ENCODE data around the gene ICA1.

- no peak for TF ChIP-seq POLR2A (IDR thresholded peaks at IDR 0.05; ENCODE audit: low read depth, low read length)
- TF ChIP-seq, protein P1, sequence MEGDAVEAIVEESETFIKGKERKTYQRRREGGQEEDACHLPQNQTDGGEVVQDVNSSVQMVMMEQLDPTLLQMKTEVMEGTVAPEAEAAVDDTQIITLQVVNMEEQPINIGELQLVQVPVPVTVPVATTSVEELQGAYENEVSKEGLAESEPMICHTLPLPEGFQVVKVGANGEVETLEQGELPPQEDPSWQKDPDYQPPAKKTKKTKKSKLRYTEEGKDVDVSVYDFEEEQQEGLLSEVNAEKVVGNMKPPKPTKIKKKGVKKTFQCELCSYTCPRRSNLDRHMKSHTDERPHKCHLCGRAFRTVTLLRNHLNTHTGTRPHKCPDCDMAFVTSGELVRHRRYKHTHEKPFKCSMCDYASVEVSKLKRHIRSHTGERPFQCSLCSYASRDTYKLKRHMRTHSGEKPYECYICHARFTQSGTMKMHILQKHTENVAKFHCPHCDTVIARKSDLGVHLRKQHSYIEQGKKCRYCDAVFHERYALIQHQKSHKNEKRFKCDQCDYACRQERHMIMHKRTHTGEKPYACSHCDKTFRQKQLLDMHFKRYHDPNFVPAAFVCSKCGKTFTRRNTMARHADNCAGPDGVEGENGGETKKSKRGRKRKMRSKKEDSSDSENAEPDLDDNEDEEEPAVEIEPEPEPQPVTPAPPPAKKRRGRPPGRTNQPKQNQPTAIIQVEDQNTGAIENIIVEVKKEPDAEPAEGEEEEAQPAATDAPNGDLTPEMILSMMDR (conservative IDR thresholded peaks at IDR 0.05; ENCODE audit: low read depth, low read length) = no peak
- no peak for TF ChIP-seq CEBPB (IDR thresholded peaks at IDR 0.05; ENCODE audit: low read depth, low read length)
- no peak for TF ChIP-seq SMC3 (IDR thresholded peaks at IDR 0.05; ENCODE audit: low read depth, low read length)
- TF ChIP-seq RAD21 (IDR thresholded peaks at IDR 0.05; ENCODE audit: low read length) = no peak
- no peak for TF ChIP-seq MAFK (IDR thresholded peaks at IDR 0.05; ENCODE audit: low read depth, low read length)
- no peak for TF ChIP-seq BHLHE40 (IDR thresholded peaks at IDR 0.05; ENCODE audit: low read depth, low read length)
- TF ChIP-seq USF2 (IDR thresholded peaks at IDR 0.05; ENCODE audit: low read depth, low read length) = no peak
- no peak for TF ChIP-seq ELK1 (IDR thresholded peaks at IDR 0.05; ENCODE audit: borderline replicate concordance, low read depth, low read length)
- no peak for TF ChIP-seq MAZ (IDR thresholded peaks at IDR 0.05; ENCODE audit: borderline replicate concordance, low read depth, low read length)
- no peak for TF ChIP-seq RFX5 (IDR thresholded peaks at IDR 0.05; ENCODE audit: low read depth, low read length)
- no peak for TF ChIP-seq NFE2L2 (IDR thresholded peaks at IDR 0.05; ENCODE audit: low read depth, low read length)
These were observed 126.5 kb downstream of the ICA1 start for GRCh38 chr7:8135417-8135816.

Measured in IMR-90 (cell line).